ENCODE results near the gene DPP4.

Gene DPP4

DNA sequence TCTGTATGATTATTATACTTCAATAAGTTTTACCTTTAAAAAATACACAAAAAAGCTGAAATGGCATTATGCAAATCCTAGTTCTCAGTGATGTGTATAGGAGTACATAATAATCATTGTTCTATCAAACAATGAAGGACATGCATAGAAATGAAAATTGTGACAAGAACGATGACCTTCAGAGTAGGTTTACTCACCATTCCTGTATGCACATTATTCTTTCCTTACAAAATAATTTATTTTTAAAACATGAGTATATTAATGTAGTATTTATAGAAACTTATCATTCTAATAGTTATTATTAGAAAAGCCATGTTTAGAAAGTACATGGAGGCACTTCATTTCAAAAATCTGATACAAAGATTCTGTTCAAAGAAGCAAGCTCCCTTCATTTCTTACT is 32.7 kb upstream of the DPP4 start:
- no peak for ATAC-seq (ENCODE audit: insufficient read depth, low read depth)
- Histone ChIP-seq H3K27me3 (ENCODE audit: insufficient read depth, low read length, poor library complexity) (no peaks in the 10 kb centered on the region), H3K4me3 (ENCODE audit: low read depth in 1 of 2, low read length in 2 of 2) (no peak overlapping the region), H3K79me2 (ENCODE audit: insufficient read depth, low read length) (no peaks in the 10 kb centered on the region), H3K27ac (ENCODE audit: low read length) (no peak overlapping the region), H3K4me2 (ENCODE audit: insufficient read depth, low read length) (no peak overlapping the region), H3K9ac (ENCODE audit: low read depth, low read length) (no peak overlapping the region), H4K20me1 (ENCODE audit: insufficient read depth, low read length) (no peaks in the 10 kb centered on the region), H3K9me3 (ENCODE audit: insufficient read depth, low read length, severe bottlenecking) (no peaks in the 10 kb centered on the region), H3K36me3 (ENCODE audit: insufficient read depth, low read length) (no peaks in the 10 kb centered on the region), H3K4me1 (ENCODE audit: insufficient read depth, low read length) (no peaks in the 10 kb centered on the region), H2AFZ (ENCODE audit: low read depth, low read length) (no peak overlapping the region)
- TF ChIP-seq, protein P1, sequence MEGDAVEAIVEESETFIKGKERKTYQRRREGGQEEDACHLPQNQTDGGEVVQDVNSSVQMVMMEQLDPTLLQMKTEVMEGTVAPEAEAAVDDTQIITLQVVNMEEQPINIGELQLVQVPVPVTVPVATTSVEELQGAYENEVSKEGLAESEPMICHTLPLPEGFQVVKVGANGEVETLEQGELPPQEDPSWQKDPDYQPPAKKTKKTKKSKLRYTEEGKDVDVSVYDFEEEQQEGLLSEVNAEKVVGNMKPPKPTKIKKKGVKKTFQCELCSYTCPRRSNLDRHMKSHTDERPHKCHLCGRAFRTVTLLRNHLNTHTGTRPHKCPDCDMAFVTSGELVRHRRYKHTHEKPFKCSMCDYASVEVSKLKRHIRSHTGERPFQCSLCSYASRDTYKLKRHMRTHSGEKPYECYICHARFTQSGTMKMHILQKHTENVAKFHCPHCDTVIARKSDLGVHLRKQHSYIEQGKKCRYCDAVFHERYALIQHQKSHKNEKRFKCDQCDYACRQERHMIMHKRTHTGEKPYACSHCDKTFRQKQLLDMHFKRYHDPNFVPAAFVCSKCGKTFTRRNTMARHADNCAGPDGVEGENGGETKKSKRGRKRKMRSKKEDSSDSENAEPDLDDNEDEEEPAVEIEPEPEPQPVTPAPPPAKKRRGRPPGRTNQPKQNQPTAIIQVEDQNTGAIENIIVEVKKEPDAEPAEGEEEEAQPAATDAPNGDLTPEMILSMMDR (IDR thresholded peaks at IDR 0.05; ENCODE audit: borderline replicate concordance, extremely low read depth, low read length, poor library complexity, severe bottlenecking): no peak
- TF ChIP-seq EZH2 (IDR thresholded peaks at IDR 0.05; ENCODE audit: borderline replicate concordance, low read depth, low read length, severe bottlenecking): no peak
- DNase-seq: no peak

DNA sequence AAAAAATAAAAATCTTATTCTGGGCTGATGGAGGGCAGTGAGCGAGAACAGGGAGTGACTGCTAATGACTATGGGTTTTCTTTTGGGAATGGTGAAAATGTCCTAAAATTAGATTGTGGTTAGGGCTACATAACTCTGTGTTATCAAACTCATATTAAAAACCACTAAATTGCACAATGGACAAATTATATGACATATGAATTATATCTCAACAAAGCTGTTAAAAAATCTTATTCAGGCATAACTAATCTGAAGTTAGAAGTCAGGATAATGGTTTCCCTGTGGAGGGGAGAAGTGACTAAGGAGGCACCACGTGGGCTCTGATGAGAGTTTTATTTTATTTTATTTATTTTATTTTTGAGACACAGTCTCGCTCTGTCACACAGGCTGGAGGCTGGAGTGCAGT is 32.1 kb upstream of the DPP4 start:
- H3K9ac ChIP-seq (ENCODE audit: low read depth, low read length): no peak overlapping the region

DNA sequence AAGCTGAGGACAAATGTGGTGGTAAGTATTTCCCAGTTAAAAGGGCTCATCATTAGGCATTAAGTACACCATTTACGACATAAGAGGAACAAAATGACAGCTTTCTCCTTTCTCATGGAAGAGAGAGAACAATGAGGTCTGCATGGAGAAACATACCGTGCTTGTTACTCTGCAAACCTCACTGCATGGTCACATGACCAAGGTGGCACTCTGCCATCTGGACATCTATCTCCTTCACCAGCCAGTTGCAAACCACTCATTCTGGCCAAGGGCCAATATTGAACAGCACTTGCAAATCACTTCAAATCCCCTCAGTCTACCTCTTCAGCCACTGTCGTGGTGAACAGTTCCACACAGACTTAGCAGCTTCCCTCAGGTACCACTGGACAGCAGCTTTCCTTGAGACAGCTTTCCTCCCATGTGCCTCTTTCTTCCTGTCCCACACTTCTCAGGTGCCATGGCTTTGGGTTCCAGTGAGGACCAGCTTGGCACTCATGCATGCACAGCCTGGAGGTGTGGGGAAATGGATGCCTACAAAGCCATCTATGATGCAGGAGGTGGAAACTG is 29.5 kb upstream of the DPP4 start:
- ATAC-seq (ENCODE audit: insufficient read depth, low read depth): no peak
- H3K36me3 ChIP-seq (ENCODE audit: insufficient read depth, low read length): no peaks in the 10 kb centered on the region
- H3K4me3 ChIP-seq (ENCODE audit: low read depth in 1 of 2, low read length in 2 of 2): no peak overlapping the region
- TF ChIP-seq, protein P1 (IDR thresholded peaks at IDR 0.05; ENCODE audit: borderline replicate concordance, extremely low read depth, low read length, poor library complexity, severe bottlenecking): no peak
- TF ChIP-seq EZH2 (IDR thresholded peaks at IDR 0.05; ENCODE audit: borderline replicate concordance, low read depth, low read length, severe bottlenecking): no peak
- H3K9me3 ChIP-seq (ENCODE audit: insufficient read depth, low read length, severe bottlenecking): no peaks in the 10 kb centered on the region
- DNase-seq: no peak
- no peaks in the 10 kb centered on the region for H3K4me1 ChIP-seq (ENCODE audit: insufficient read depth, low read length)
- H3K27ac ChIP-seq (ENCODE audit: low read length): no peak overlapping the region
- H2AFZ ChIP-seq (ENCODE audit: low read depth, low read length): no peak overlapping the region
- H3K79me2 ChIP-seq (ENCODE audit: insufficient read depth, low read length): no peaks in the 10 kb centered on the region
- no peaks in the 10 kb centered on the region for H3K27me3 ChIP-seq (ENCODE audit: insufficient read depth, low read length, poor library complexity)
- H3K9ac ChIP-seq (ENCODE audit: low read depth, low read length): no peak overlapping the region
- no peak overlapping the region for H3K4me2 ChIP-seq (ENCODE audit: insufficient read depth, low read length)
- H4K20me1 ChIP-seq (ENCODE audit: insufficient read depth, low read length): no peaks in the 10 kb centered on the region

More for the DNA sequence above, 32.1 kb upstream of the DPP4 start:
- DNase-seq (no peak), ATAC-seq (ENCODE audit: insufficient read depth, low read depth) (no peak)
- Histone ChIP-seq H3K36me3 (ENCODE audit: insufficient read depth, low read length) (no peaks in the 10 kb centered on the region), H3K4me3 (ENCODE audit: low read depth in 1 of 2, low read length in 2 of 2) (no peak overlapping the region), H3K9me3 (ENCODE audit: insufficient read depth, low read length, severe bottlenecking) (no peaks in the 10 kb centered on the region), H3K27me3 (ENCODE audit: insufficient read depth, low read length, poor library complexity) (no peaks in the 10 kb centered on the region), H3K4me1 (ENCODE audit: insufficient read depth, low read length) (no peaks in the 10 kb centered on the region), H2AFZ (ENCODE audit: low read depth, low read length) (no peak overlapping the region), H3K27ac (ENCODE audit: low read length) (no peak overlapping the region), H3K4me2 (ENCODE audit: insufficient read depth, low read length) (no peak overlapping the region), H4K20me1 (ENCODE audit: insufficient read depth, low read length) (no peaks in the 10 kb centered on the region), H3K79me2 (ENCODE audit: insufficient read depth, low read length) (no peaks in the 10 kb centered on the region)
- TF ChIP-seq, protein P1 (IDR thresholded peaks at IDR 0.05; ENCODE audit: borderline replicate concordance, extremely low read depth, low read length, poor library complexity, severe bottlenecking): no peak
- no peak for TF ChIP-seq EZH2 (IDR thresholded peaks at IDR 0.05; ENCODE audit: borderline replicate concordance, low read depth, low read length, severe bottlenecking)

All from DND-41 (cell line).